ENCODE data around the gene FMNL3. TPM values are rescaled to one million over a fixed set of nuclear protein-coding genes. Genes with fewer than 3 reads are reported as not detected.

The FMNL3 gene
- polyA plus RNA-seq, 1 of the 3 experiments (the other 2 are of a cell fraction), result 10.2 TPM

GRCh38 chr12:49707812-49708147 is 575 bp upstream of the FMNL3 start:
- TF ChIP-seq JUND (IDR thresholded peaks at IDR 0.05) (no peak), SIN3A (IDR thresholded peaks at IDR 0.05; ENCODE audit: borderline replicate concordance, low read depth, low read length) (no peak), IRF3 (IDR thresholded peaks at IDR 0.05; ENCODE audit: low read depth, low read length) (no peak), SMC3 (IDR thresholded peaks at IDR 0.05; ENCODE audit: low read depth, low read length) (no peak), TEAD4 (IDR thresholded peaks at IDR 0.05; ENCODE audit: borderline replicate concordance, insufficient read depth) (no peak)
- H3K9ac ChIP-seq, result no peak overlapping the region
- peak overlapping the region in 1 of 2 experiments; percentile 96; a peak in 1 of 4 replicates for H3K4me3 ChIP-seq (ENCODE audit: low read depth in 2 of 2, low read length in 1 of 2)
- H3K4me2 ChIP-seq, result no peak overlapping the region
- H3K4me1 ChIP-seq (ENCODE audit: control insufficient read depth in 1 of 2, insufficient read depth in 2 of 2, low read depth in 1 of 2, low read length in 1 of 2), result peaks cover 22 to 23% of the 10 kb centered on the region in 2 experiments; a peak in 3 of 4 replicates
- ChIA-PET CTCF (interaction anchor here (0.6 to 22.7 kb wide), 25 partner anchors 10 to 577 kb away, joined by 3 to 590 read pairs (median 4); partner anchors contain the start of genes TMBIM6 and TUBA1B), POLR2A (no interaction called here)
- peak; percentile 23 for DNase-seq
- 54% methylated on average over 11 of the region's 11 CpGs for WGBS (ENCODE audit: low lambda C conversion rate)
- peaks cover 42% of the 10 kb centered on the region for H3K79me2 ChIP-seq (ENCODE audit: insufficient read depth)
- H3K9me2 ChIP-seq, result no peaks in the 10 kb centered on the region
- H3K27me3 ChIP-seq (ENCODE audit: insufficient read depth), result no peaks in the 10 kb centered on the region
- no peaks in the 10 kb centered on the region for H3K36me3 ChIP-seq (replicated peaks in 1 of 2; ENCODE audit: control insufficient read depth in 1 of 2, insufficient read depth in 2 of 2, low read length in 1 of 2)
- H3F3A ChIP-seq (replicated peaks; ENCODE audit: insufficient read depth), result peaks cover 28% of the 10 kb centered on the region
- H2AFZ ChIP-seq (ENCODE audit: low read depth), result peak overlapping the region; percentile 73; the same call in 1 of the 2 replicates
- no peak overlapping the region for H3K27ac ChIP-seq (ENCODE audit: low read depth in 2 of 2, low read length in 1 of 2)
- H4K20me1 ChIP-seq (ENCODE audit: insufficient read depth), result peaks cover 8% of the 10 kb centered on the region
- H3K9me3 ChIP-seq, result no peaks in the 10 kb centered on the region

- Histone ChIP-seq H3K79me2 (ENCODE audit: insufficient read depth) (peaks cover 54% of the 10 kb centered on the region), H3K27ac (ENCODE audit: low read depth in 2 of 2, low read length in 1 of 2) (peak overlapping the region; percentile 79 to 88), H3K9me2 (no peaks in the 10 kb centered on the region), H3K27me3 (ENCODE audit: insufficient read depth) (no peaks in the 10 kb centered on the region), H3K9ac (peak overlapping the region; percentile 92), H3K4me2 (peak overlapping the region; percentile 90), H3K4me3 (ENCODE audit: low read depth in 2 of 2, low read length in 1 of 2) (peak overlapping the region; percentile 83 to 96), H4K20me1 (ENCODE audit: insufficient read depth) (peaks cover 18% of the 10 kb centered on the region), H3K4me1 (ENCODE audit: control insufficient read depth in 1 of 2, insufficient read depth in 2 of 2, low read depth in 1 of 2, low read length in 1 of 2) (peaks cover 25 to 29% of the 10 kb centered on the region in 2 experiments; a peak in 3 of 4 replicates), H3K36me3 (replicated peaks in 1 of 2; ENCODE audit: control insufficient read depth in 1 of 2, insufficient read depth in 2 of 2, low read length in 1 of 2) (no peaks in the 10 kb centered on the region), H3K9me3 (no peaks in the 10 kb centered on the region), H2AFZ (ENCODE audit: low read depth) (peak overlapping the region; percentile 69), H3F3A (replicated peaks; ENCODE audit: insufficient read depth) (peaks cover 28% of the 10 kb centered on the region)
- WGBS (ENCODE audit: low lambda C conversion rate), result 7% methylated on average over 21 of the region's 43 CpGs
- peak; percentile 78 for DNase-seq
- POLR2A ChIA-PET, result interaction anchor here (0.6 to 2.7 kb wide), 7 partner anchors 10 to 330 kb away, joined by 3 to 20 read pairs (median 5); partner anchors contain the start of gene TMBIM6
- CTCF ChIA-PET, result interaction anchor here (0.5 to 22.7 kb wide), 16 partner anchors 10 to 614 kb away, joined by 3 to 590 read pairs (median 4); partner anchors contain the start of gene TMBIM6
- TF ChIP-seq TEAD4 (IDR thresholded peaks at IDR 0.05; ENCODE audit: borderline replicate concordance, insufficient read depth) (no peak), POLR2AphosphoS5 (IDR thresholded peaks at IDR 0.05; ENCODE audit: low read depth, low read length) (no peak), TCF12 (IDR thresholded peaks at IDR 0.05) (0 out of 2 replicates have a peak, but pooled peaks have one; percentile 6), NRF1 (IDR thresholded peaks at IDR 0.05; ENCODE audit: low read depth, low read length) (no peak), EZH2phosphoT487 (IDR thresholded peaks at IDR 0.05; ENCODE audit: borderline replicate concordance, low read depth) (no peak), FOXJ3 (CRISPR knock-in tag; IDR thresholded peaks at IDR 0.05) (no peak), USF2 (IDR thresholded peaks at IDR 0.05; ENCODE audit: borderline replicate concordance, low read depth, low read length) (no peak), RCOR1 (IDR thresholded peaks at IDR 0.05; ENCODE audit: low read length) (no peak), YY1 (IDR thresholded peaks at IDR 0.05; ENCODE audit: low read depth) (no peak), EP300 (IDR thresholded peaks at IDR 0.05; ENCODE audit: borderline replicate concordance in 1 of 2, low read depth in 1 of 2, low read length in 1 of 2) (no peak), NFIC (IDR thresholded peaks at IDR 0.05; ENCODE audit: borderline replicate concordance) (no peak), SMC3 (IDR thresholded peaks at IDR 0.05; ENCODE audit: low read depth, low read length) (no peak), PBX3 (IDR thresholded peaks at IDR 0.05) (no peak), JUND (IDR thresholded peaks at IDR 0.05) (no peak), MEF2A (IDR thresholded peaks at IDR 0.05; ENCODE audit: borderline replicate concordance, low read depth) (no peak), ELF1 (IDR thresholded peaks at IDR 0.05) (no peak), ZBTB33 (IDR thresholded peaks at IDR 0.05; ENCODE audit: borderline replicate concordance, low read depth) (no peak), FOSL2 (IDR thresholded peaks at IDR 0.05; ENCODE audit: borderline replicate concordance, low read depth) (no peak), GABPA (IDR thresholded peaks at IDR 0.05; ENCODE audit: low read depth) (no peak), RXRA (IDR thresholded peaks at IDR 0.05; ENCODE audit: borderline replicate concordance, low read depth) (no peak), RFX5 (IDR thresholded peaks at IDR 0.05; ENCODE audit: low read length) (no peak)
These were observed 666 bp downstream of the FMNL3 start for GRCh38 chr12:49706351-49707127.
